H54 (cell line): Measurements from ENCODE around the gene IL15.

ENCODE experiments used
- DNase-seq: peaks from one replicate; pipeline ENCODE4 v3.0.0; 2011; ENCODE audit warnings: low spot score, mixed read lengths; ENCODE audit not compliant: insufficient read length
- FAIRE-seq: peaks from 3 replicates; lab custom pipeline; 2011; peaks lifted over from hg19 to GRCh38; lab: Jason Lieb, UNC
- POLR2A ChIP-seq: IDR thresholded peaks from 2 replicates; pipeline ENCODE4 v1.6.1; 2011; ENCODE audit warnings: low read depth, mild to moderate bottlenecking, low read length

Gene IL15

DNA sequence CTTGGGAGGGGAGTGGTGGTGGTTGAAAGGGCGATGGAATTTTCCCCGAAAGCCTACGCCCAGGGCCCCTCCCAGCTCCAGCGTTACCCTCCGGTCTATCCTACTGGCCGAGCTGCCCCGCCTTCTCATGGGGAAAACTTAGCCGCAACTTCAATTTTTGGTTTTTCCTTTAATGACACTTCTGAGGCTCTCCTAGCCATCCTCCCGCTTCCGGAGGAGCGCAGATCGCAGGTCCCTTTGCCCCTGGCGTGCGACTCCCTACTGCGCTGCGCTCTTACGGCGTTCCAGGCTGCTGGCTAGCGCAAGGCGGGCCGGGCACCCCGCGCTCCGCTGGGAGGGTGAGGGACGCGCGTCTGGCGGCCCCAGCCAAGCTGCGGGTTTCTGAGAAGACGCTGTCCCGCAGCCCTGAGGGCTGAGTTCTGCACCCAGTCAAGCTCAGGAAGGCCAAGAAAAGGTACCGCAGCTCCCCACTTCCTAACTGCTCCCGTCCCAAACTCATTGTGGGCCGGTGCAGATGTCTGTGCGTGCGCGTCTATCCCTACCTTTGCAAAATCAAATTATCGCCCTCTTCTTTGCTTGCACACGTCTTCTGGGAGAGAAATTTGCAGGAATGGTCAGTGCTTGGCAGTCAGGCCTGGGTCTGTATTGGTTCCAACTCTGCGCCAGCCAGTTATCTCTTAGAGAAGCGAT lies 533 bp downstream of the IL15 start:
- DNase-seq (peak; percentile 20), FAIRE-seq (no peak)
- peak; percentile 35 for TF ChIP-seq POLR2A

DNA sequence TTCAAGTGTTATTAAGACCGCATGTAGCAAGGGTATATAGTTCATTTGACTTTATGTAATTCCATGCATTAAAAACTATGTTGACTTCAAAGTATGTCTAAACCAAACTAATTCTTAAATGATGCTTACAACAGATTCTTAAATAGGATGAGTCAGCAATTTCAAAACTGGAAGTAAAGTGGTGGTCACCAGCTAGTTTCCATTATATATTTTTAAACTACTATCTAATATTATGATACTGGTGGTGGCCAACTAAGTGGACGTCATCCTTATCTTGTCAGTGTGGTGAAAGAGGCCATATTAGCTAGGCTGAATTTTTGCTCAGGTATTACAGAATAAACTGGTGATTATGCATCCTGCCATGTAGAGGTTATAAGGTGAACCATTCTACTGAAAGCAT lies 1.2 kb downstream of the IL15 start:
- no peak for DNase-seq

GRCh38 chr4:141638230-141638629 lies 1.8 kb downstream of the IL15 start:
- TF ChIP-seq POLR2A: no peak
- FAIRE-seq (no peak), DNase-seq (no peak)

More for the DNA sequence above, 1.2 kb downstream of the IL15 start:
- no peak for TF ChIP-seq POLR2A
- no peak for FAIRE-seq

- FAIRE-seq: no peak
Measured at GRCh38 chr4:141640696-141641095, 4.3 kb downstream of the IL15 start.

GRCh38 chr4:141642063-141642462 lies 5.7 kb downstream of the IL15 start:
- no peak for TF ChIP-seq POLR2A

More at GRCh38 chr4:141640696-141641095, 4.3 kb downstream of the IL15 start:
- no peak for DNase-seq
- TF ChIP-seq POLR2A: no peak

GRCh38 chr4:141642711-141643110 lies 6.3 kb downstream of the IL15 start:
- FAIRE-seq (no peak), DNase-seq (no peak)
- no peak for TF ChIP-seq POLR2A

More at GRCh38 chr4:141642063-141642462, 5.7 kb downstream of the IL15 start:
- DNase-seq (no peak), FAIRE-seq (no peak)

DNA sequence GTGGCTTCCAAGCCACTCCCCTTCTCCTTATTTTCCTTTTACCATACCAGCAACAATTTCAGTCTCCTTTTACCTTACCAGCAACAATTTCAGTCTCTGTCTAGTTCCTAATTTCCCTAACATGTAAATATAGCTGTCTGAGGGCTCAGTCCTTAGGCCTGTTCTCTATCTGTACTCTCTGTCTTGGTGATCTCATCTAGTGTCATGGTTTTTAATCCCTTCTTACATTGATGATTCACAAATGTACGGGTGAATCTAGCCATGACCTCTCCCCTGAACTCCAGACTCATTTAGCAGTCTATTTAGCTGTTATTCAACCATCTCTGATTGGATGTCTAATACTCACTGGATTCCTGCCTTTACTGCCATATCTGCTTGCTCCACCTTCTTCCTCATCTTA lies 7.2 kb downstream of the IL15 start:
- no peak for TF ChIP-seq POLR2A
- FAIRE-seq: peak; percentile 90
- DNase-seq: peak; percentile 36

- peak; percentile 38 for FAIRE-seq
- peak; percentile 3 for DNase-seq
- no peak for TF ChIP-seq POLR2A
Measured at GRCh38 chr4:141645611-141646340, 9.4 kb downstream of the IL15 start.

- FAIRE-seq: no peak
- no peak for TF ChIP-seq POLR2A
Measured at GRCh38 chr4:141646969-141647368, 10.6 kb downstream of the IL15 start.

DNA sequence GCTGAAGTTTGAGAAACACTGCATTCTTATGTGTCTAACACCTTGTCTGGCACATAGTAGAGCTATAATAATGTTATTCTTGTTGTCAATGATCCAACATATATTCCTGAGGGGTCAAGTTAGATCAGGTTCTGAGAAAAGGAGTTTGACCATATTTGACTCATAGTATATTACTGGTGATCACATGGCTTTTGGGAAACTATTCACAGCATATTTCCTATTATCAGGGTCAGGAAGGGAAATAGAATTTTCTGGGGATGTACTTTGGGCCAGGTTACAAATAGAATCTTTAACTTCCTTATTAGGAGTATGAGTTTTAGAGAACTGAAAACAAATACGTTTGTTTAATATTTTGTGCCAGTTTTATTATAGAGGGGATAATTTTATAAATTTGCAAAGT lies 11.6 kb downstream of the IL15 start:
- FAIRE-seq: no peak
- no peak for TF ChIP-seq POLR2A
- no peak for DNase-seq

More at GRCh38 chr4:141646969-141647368, 10.6 kb downstream of the IL15 start:
- DNase-seq: no peak

- FAIRE-seq: no peak
- no peak for DNase-seq
- no peak for TF ChIP-seq POLR2A
Measured at GRCh38 chr4:141652161-141652778, 15.9 kb downstream of the IL15 start.

DNA sequence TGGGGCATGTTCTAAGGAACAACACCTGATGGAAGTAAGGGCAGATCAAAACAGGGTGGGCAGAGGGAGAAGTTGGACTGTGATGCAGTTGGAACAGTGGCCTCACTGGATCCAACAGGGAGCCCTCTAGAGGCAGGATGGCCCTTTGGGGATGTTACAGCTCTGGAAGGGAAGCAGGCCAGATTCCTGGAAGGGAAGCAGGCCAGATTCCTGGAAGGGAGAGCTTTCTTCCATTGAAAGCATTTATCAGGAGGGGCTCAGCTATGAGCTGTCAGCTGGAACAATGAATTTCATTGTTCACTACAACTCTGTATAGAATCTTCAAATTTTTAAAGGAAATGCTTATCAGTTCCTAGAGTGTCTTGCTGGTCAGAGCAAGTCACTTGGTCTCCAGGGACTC lies 17.7 kb downstream of the IL15 start:
- DNase-seq (no peak), FAIRE-seq (peak; percentile 53)
- TF ChIP-seq POLR2A: no peak

DNA sequence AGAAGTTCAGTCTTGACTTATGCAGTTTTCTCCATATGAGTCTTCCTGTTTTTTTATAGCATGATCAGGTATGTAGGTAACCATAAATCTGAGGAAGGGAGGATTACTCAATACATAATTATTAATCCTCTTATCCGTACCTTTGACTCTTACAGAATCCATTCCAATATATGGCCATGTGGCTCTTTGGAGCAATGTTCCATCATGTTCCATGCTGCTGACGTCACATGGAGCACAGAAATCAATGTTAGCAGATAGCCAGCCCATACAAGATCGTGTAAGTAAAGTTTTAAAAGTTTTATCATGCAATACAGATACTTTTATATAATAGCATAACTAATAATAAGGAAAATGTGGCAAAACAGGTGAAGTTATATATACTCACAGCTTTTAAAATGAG lies 19.6 kb downstream of the IL15 start:
- no peak for DNase-seq

More for the DNA sequence above, 19.6 kb downstream of the IL15 start:
- no peak for FAIRE-seq
- TF ChIP-seq POLR2A: no peak
